ENCODE results near the gene ANTXRL. TPM values are rescaled to one million over a fixed set of nuclear protein-coding genes. Genes with fewer than 3 reads are reported as not detected.
"Not testable (repeated sequence)": the region's sequence is repeated elsewhere in the genome, so short reads cannot be mapped to it uniquely, and the experiment has no call there.

The ANTXRL gene
- polyA plus RNA-seq, 4 donors: 0.01 TPM; not detected in 3

DNA sequence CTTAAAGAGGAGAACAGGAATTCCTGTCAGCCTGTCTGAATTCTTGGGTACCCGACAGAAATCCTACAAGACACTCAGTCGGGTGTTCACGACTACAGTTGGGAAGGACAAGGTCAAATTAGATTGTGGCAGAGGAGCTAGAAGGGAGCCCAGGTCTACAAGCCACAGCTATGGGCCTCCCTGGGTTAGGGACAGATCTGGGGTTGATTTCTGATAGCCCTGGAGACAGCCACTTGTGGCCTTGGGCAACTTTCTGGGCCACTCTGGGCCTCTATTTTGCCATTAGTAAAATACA, 39.7 kb upstream of the ANTXRL start:
- 71 to 92% (median 84%) methylated on average over 3 of the region's 3 CpGs for WGBS, 3 donors
- no peaks in the 10 kb centered on the region for H3K36me3 ChIP-seq (ENCODE audit: control insufficient read depth in 3 of 3, insufficient read depth in 2 of 3, low read depth in 1 of 3, low read length in 3 of 3)
- no peaks in the 10 kb centered on the region for H3K9me3 ChIP-seq (ENCODE audit: control insufficient read depth in 2 of 2, insufficient read depth in 1 of 2, low read depth in 1 of 2, low read length in 1 of 2)
- no peaks in the 10 kb centered on the region for H3K27me3 ChIP-seq (ENCODE audit: control insufficient read depth in 3 of 3, insufficient read depth in 3 of 3, low read length in 3 of 3)
- FAIRE-seq (no peak), DNase-seq (no peak)
- H3K4me3 ChIP-seq (ENCODE audit: low read depth in 1 of 3, low read length in 3 of 3): no peak overlapping the region
- H3K27ac ChIP-seq (ENCODE audit: low read depth in 1 of 3, low read length in 2 of 3): no peak overlapping the region
- no peaks in the 10 kb centered on the region for H3K4me1 ChIP-seq (ENCODE audit: control insufficient read depth in 3 of 3, insufficient read depth in 2 of 3, low read depth in 1 of 3, low read length in 2 of 3)

- Histone ChIP-seq H3K36me3 (ENCODE audit: control insufficient read depth in 3 of 3, insufficient read depth in 2 of 3, low read depth in 1 of 3, low read length in 3 of 3) (no peaks in the 10 kb centered on the region), H3K27me3 (ENCODE audit: control insufficient read depth in 3 of 3, insufficient read depth in 3 of 3, low read length in 3 of 3) (no peaks in the 10 kb centered on the region), H3K9me3 (ENCODE audit: control insufficient read depth in 2 of 2, insufficient read depth in 1 of 2, low read depth in 1 of 2, low read length in 1 of 2) (no peaks in the 10 kb centered on the region), H3K4me1 (ENCODE audit: control insufficient read depth in 3 of 3, insufficient read depth in 2 of 3, low read depth in 1 of 3, low read length in 2 of 3) (no peaks in the 10 kb centered on the region), H3K27ac (ENCODE audit: low read depth in 1 of 3, low read length in 2 of 3) (no peak overlapping the region), H3K4me3 (ENCODE audit: low read depth in 1 of 3, low read length in 3 of 3) (no peak overlapping the region)
- DNase-seq (peak in 1 of 2 donors; percentile 5), FAIRE-seq (no peak)
- WGBS, 3 donors: 51 to 71% (median 60%) methylated on average over 14 of the region's 14 CpGs
Measured at GRCh38 chr10:46247808-46248569, 38.8 kb upstream of the ANTXRL start.

GRCh38 chr10:46248651-46249146, 38.1 kb upstream of the ANTXRL start:
- DNase-seq (no peak), FAIRE-seq (no peak)
- WGBS, 3 donors: 57 to 68% (median 58%) methylated on average over 10 of the region's 10 CpGs

DNA sequence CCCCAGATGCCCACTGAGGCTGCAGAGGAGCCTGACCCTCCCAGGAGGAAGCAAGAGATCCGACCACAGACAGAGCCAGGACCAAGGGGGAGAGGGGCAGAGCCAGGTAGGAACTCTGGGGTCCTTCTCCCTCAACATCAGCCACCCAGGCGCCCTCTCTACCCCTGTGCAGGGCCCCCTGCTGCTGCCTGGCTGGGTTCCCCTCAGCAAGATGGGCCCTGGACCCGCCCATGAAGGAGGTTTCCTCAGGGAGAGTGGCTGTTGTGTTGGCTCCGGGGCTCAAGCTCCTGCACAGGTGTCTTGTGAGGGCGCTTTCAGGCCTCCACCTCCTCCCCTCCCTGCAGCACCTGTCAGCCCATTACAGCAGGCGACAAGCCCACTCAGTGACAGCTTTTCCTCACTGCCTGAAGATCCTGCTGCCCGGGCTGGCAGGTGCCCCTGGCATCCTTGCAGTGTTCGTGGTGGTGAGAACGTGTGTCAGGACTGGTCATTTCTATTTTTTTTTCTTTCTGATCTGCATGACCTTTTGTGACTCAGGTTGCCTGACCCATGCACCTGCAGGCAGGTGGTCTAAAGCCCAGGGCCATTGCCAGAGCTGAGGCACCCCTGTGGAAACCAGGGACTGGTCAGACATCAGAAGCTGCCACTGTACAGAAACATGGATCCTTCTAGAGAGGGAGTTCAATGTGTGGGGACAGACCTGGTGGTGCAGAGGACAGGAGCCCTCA, 37.0 kb upstream of the ANTXRL start:
- H3K4me3 ChIP-seq (ENCODE audit: low read depth in 1 of 3, low read length in 3 of 3); H3K36me3 ChIP-seq (ENCODE audit: control insufficient read depth in 3 of 3, insufficient read depth in 2 of 3, low read depth in 1 of 3, low read length in 3 of 3); H3K27me3 ChIP-seq (ENCODE audit: control insufficient read depth in 3 of 3, insufficient read depth in 3 of 3, low read length in 3 of 3); FAIRE-seq; DNase-seq; H3K27ac ChIP-seq (ENCODE audit: low read depth in 1 of 3, low read length in 2 of 3); H3K4me1 ChIP-seq (ENCODE audit: control insufficient read depth in 3 of 3, insufficient read depth in 2 of 3, low read depth in 1 of 3, low read length in 2 of 3); H3K9me3 ChIP-seq (ENCODE audit: control insufficient read depth in 2 of 2, insufficient read depth in 1 of 2, low read depth in 1 of 2, low read length in 1 of 2): not testable (repeated sequence)
- WGBS, 3 donors: 83 to 90% (median 89%) methylated on average over 4 to 6 of the region's 9 CpGs

More at GRCh38 chr10:46248651-46249146, 38.1 kb upstream of the ANTXRL start:
- Histone ChIP-seq H3K36me3 (ENCODE audit: control insufficient read depth in 3 of 3, insufficient read depth in 2 of 3, low read depth in 1 of 3, low read length in 3 of 3) (no peaks in the 10 kb centered on the region), H3K27me3 (ENCODE audit: control insufficient read depth in 3 of 3, insufficient read depth in 3 of 3, low read length in 3 of 3) (no peaks in the 10 kb centered on the region), H3K4me1 (ENCODE audit: control insufficient read depth in 3 of 3, insufficient read depth in 2 of 3, low read depth in 1 of 3, low read length in 2 of 3) (no peaks in the 10 kb centered on the region), H3K27ac (ENCODE audit: low read depth in 1 of 3, low read length in 2 of 3) (no peak overlapping the region), H3K4me3 (ENCODE audit: low read depth in 1 of 3, low read length in 3 of 3) (no peak overlapping the region), H3K9me3 (ENCODE audit: control insufficient read depth in 2 of 2, insufficient read depth in 1 of 2, low read depth in 1 of 2, low read length in 1 of 2) (no peaks in the 10 kb centered on the region)

DNA sequence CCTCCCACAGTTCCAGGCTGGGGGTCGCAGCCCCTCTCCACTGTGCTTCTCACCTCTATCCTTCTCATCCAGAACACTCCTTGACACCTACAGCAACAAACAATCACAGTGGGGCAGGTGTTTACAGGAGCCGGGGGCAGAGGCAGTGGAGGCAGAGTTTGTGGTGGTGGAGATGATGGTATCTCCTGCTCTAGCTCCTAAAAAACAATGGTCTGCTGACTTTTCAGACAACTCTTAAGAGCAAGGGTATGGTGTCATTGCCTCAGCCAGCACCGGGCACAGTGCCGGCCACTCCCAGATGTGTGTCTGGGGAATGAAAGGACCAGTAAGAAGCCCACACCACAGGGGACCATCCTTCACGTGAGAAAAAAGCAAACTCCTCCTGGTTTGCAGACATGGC, 36.3 kb upstream of the ANTXRL start:
- no peak for DNase-seq
- WGBS, 3 donors: 61 to 82% (median 74%) methylated on average over 5 of the region's 5 CpGs
- Histone ChIP-seq H3K4me1 (ENCODE audit: control insufficient read depth in 3 of 3, insufficient read depth in 2 of 3, low read depth in 1 of 3, low read length in 2 of 3) (no peaks in the 10 kb centered on the region), H3K27ac (ENCODE audit: low read depth in 1 of 3, low read length in 2 of 3) (no peak overlapping the region), H3K27me3 (ENCODE audit: control insufficient read depth in 3 of 3, insufficient read depth in 3 of 3, low read length in 3 of 3) (no peaks in the 10 kb centered on the region), H3K4me3 (ENCODE audit: low read depth in 1 of 3, low read length in 3 of 3) (no peak overlapping the region), H3K9me3 (ENCODE audit: control insufficient read depth in 2 of 2, insufficient read depth in 1 of 2, low read depth in 1 of 2, low read length in 1 of 2) (no peaks in the 10 kb centered on the region), H3K36me3 (ENCODE audit: control insufficient read depth in 3 of 3, insufficient read depth in 2 of 3, low read depth in 1 of 3, low read length in 3 of 3) (no peaks in the 10 kb centered on the region)
- FAIRE-seq: no peak

GRCh38 chr10:46250898-46251856, 35.6 kb upstream of the ANTXRL start:
- WGBS, 3 donors: 79 to 82% (median 81%) methylated on average over 9 of the region's 9 CpGs
- no peaks in the 10 kb centered on the region for H3K36me3 ChIP-seq (ENCODE audit: control insufficient read depth in 3 of 3, insufficient read depth in 2 of 3, low read depth in 1 of 3, low read length in 3 of 3)
- H3K9me3 ChIP-seq (ENCODE audit: control insufficient read depth in 2 of 2, insufficient read depth in 1 of 2, low read depth in 1 of 2, low read length in 1 of 2): no peaks in the 10 kb centered on the region
- no peaks in the 10 kb centered on the region for H3K27me3 ChIP-seq (ENCODE audit: control insufficient read depth in 3 of 3, insufficient read depth in 3 of 3, low read length in 3 of 3)
- DNase-seq (no peak), FAIRE-seq (no peak)
- H3K27ac ChIP-seq (ENCODE audit: low read depth in 1 of 3, low read length in 2 of 3): no peak overlapping the region
- no peaks in the 10 kb centered on the region for H3K4me1 ChIP-seq (ENCODE audit: control insufficient read depth in 3 of 3, insufficient read depth in 2 of 3, low read depth in 1 of 3, low read length in 2 of 3)
- no peak overlapping the region for H3K4me3 ChIP-seq (ENCODE audit: low read depth in 1 of 3, low read length in 3 of 3)

DNA sequence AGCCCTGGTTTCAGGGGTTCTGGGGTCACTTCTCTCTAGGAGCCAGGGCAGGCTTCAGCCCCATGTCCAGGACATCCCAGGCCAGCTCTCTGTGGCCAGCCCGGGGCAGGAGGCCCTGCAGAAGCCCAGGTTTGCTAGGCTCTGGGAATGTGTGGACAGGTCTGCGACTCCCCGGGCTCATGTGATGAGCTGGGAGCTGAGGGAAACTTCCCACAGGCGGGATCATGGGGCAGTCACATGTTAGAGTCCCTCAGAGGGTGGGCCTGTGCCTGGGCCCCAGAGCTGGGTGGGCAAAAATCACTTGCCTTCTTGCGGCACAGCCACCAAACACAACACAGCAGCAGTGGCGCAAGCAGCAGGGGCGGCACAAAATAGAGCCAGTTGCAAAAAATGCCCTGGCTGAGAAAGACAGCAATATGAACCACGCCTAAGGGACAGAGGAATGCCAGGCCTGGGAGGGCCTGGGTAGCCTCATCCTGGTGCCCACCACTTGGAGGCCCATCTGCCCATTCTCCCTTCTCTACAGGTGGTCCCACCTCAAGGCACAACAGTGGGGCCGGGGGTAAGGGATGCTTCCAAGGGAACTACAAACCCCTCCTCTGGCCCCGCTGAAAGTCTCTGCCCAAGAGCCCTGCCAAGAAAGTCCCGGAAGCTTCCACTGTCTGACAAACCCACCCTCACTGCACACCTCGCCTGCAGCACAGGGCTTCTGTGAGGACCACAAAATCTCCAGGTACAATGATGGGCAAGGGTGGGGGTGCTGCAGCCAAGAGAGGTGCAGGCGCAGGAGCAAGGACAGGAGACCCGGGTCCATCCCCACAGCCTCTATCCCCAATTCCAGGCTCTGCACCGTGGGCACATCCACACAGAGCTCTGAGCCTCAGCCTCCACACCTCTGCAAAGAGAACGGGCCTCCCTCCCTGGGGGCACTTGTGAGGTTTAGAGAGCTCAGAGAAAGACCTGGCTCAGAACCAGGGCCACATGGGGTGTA, 34.6 kb upstream of the ANTXRL start:
- Histone ChIP-seq H3K27ac (ENCODE audit: low read depth in 1 of 3, low read length in 2 of 3) (no peak overlapping the region), H3K27me3 (ENCODE audit: control insufficient read depth in 3 of 3, insufficient read depth in 3 of 3, low read length in 3 of 3) (no peaks in the 10 kb centered on the region), H3K9me3 (ENCODE audit: control insufficient read depth in 2 of 2, insufficient read depth in 1 of 2, low read depth in 1 of 2, low read length in 1 of 2) (no peaks in the 10 kb centered on the region), H3K4me3 (ENCODE audit: low read depth in 1 of 3, low read length in 3 of 3) (no peak overlapping the region), H3K36me3 (ENCODE audit: control insufficient read depth in 3 of 3, insufficient read depth in 2 of 3, low read depth in 1 of 3, low read length in 3 of 3) (no peaks in the 10 kb centered on the region), H3K4me1 (ENCODE audit: control insufficient read depth in 3 of 3, insufficient read depth in 2 of 3, low read depth in 1 of 3, low read length in 2 of 3) (no peaks in the 10 kb centered on the region)
- no peak for DNase-seq
- 89 to 90% (median 89%) methylated on average over 16 of the region's 16 CpGs for whole genome bisulfite sequencing, 3 donors
- FAIRE-seq: no peak
